ENCODE measurements around the gene FAM174A. TPM values are rescaled to one million over a fixed set of nuclear protein-coding genes. Genes with fewer than 3 reads are reported as not detected.

FAM174A gene
- total RNA-seq, 2 donors from 2014 or later: 18.1 to 30.9 TPM

- intact Hi-C loops (cut with DNase I): no loop called here
- H3K27ac ChIP-seq: no peak overlapping the region
- TF ChIP-seq CTCF (IDR thresholded peaks at IDR 0.05) (no peak), POLR2A (IDR thresholded peaks at IDR 0.05) (no peak)
- ATAC-seq (no peak), DNase-seq (no peak)
- H3K4me3 ChIP-seq: no peak overlapping the region
- H3K4me1 ChIP-seq: no peaks in the 10 kb centered on the region
- H3K27me3 ChIP-seq: no peaks in the 10 kb centered on the region
- H3K9me3 ChIP-seq: no peaks in the 10 kb centered on the region
- H3K36me3 ChIP-seq (replicated peaks in 1 of 2; ENCODE audit: insufficient read depth in 1 of 2, low read depth in 2 of 2): no peaks in the 10 kb centered on the region
- 81 to 85% methylated on average over 3 of the region's 3 CpGs for WGBS, 2 donors
These were observed 81.8 kb downstream of the FAM174A start for GRCh38 chr5:100616981-100617380.

- Histone ChIP-seq H3K4me1 (no peaks in the 10 kb centered on the region), H3K4me3 (no peak overlapping the region), H3K27me3 (no peaks in the 10 kb centered on the region), H3K9me3 (no peaks in the 10 kb centered on the region), H3K27ac (no peak overlapping the region), H3K36me3 (replicated peaks in 1 of 2; ENCODE audit: insufficient read depth in 1 of 2, low read depth in 2 of 2) (no peaks in the 10 kb centered on the region)
- no peak for DNase-seq
- intact Hi-C loops (cut with DNase I): no loop called here
- WGBS, 2 donors: 10 to 14% methylated on average over 2 of the region's 2 CpGs
- TF ChIP-seq CTCF (IDR thresholded peaks at IDR 0.05) (peak in 5 of 7 experiments; percentile 19 to 44 (median 24)), POLR2A (IDR thresholded peaks at IDR 0.05) (no peak)
- no peak for ATAC-seq
These were observed 88.5 kb downstream of the FAM174A start for GRCh38 chr5:100623719-100624118.

GRCh38 chr5:100634937-100635534 is 99.9 kb downstream of the FAM174A start:
- Histone ChIP-seq H3K36me3 (replicated peaks in 1 of 2; ENCODE audit: insufficient read depth in 1 of 2, low read depth in 2 of 2) (no peaks in the 10 kb centered on the region), H3K27me3 (no peaks in the 10 kb centered on the region), H3K4me1 (no peaks in the 10 kb centered on the region), H3K9me3 (no peaks in the 10 kb centered on the region), H3K4me3 (no peak overlapping the region), H3K27ac (no peak overlapping the region)
- intact Hi-C loops (cut with DNase I): no loop called here
- ATAC-seq: no peak
- DNase-seq: no peak
- WGBS, 2 donors: 35 to 39% methylated on average over 1 of the region's 1 CpG
- TF ChIP-seq CTCF (IDR thresholded peaks at IDR 0.05): no peak
- no peak for TF ChIP-seq POLR2A (IDR thresholded peaks at IDR 0.05)

Measured in body of pancreas (tissue), 4 donors.